Retinal pigment epithelial cell (primary cell): Measurements from ENCODE around the gene POLR1G.
A peak's percentile ranks its signal among the peaks of the same experiment; 100 is the strongest.

Source experiments
- DNase-seq: peaks from one replicate; pipeline ENCODE4 v3.0.0-alpha.2; 2010; ENCODE audit warnings: low read depth
- H3K4me3 ChIP-seq: 2 replicates; pipeline ENCODE4 v1.5.1; 2011; ENCODE audit warnings: mild to moderate bottlenecking, low read length, control low read depth, moderate library complexity
- CTCF ChIP-seq: conservative IDR thresholded peaks from 2 replicates; pipeline ENCODE4 v1.5.1; 2011; ENCODE audit warnings: low read depth, low read length, control low read depth, inconsistent platforms

Gene POLR1G

GRCh38 chr19:45400192-45400591 lies 6.3 kb upstream of the POLR1G start:
- TF ChIP-seq CTCF = no peak
- no peak for DNase-seq
- no peak overlapping the region for H3K4me3 ChIP-seq

- no peak for TF ChIP-seq CTCF
Observed at GRCh38 chr19:45401815-45402214, 4.6 kb upstream of the POLR1G start.

GRCh38 chr19:45402298-45403061 lies 4.0 kb upstream of the POLR1G start:
- peak overlapping the region; percentile 16 for H3K4me3 ChIP-seq
- no peak for DNase-seq
- peak; percentile 70 for TF ChIP-seq CTCF

More at GRCh38 chr19:45401815-45402214, 4.6 kb upstream of the POLR1G start:
- H3K4me3 ChIP-seq = no peak overlapping the region
- no peak for DNase-seq

GRCh38 chr19:45403272-45403671 lies 3.2 kb upstream of the POLR1G start:
- no peak for TF ChIP-seq CTCF
- peak overlapping the region; percentile 97 for H3K4me3 ChIP-seq
- no peak for DNase-seq

- H3K4me3 ChIP-seq = peak overlapping the region; percentile 97
- TF ChIP-seq CTCF = peak; percentile 87
- no peak for DNase-seq
Observed at GRCh38 chr19:45403781-45404556, 2.5 kb upstream of the POLR1G start.

- H3K4me3 ChIP-seq = peak within 1 kb of the TSS; percentile 97
- DNase-seq = peak; percentile 44
- no peak for TF ChIP-seq CTCF
Observed at GRCh38 chr19:45404557-45405434, 1.6 kb upstream of the POLR1G start, which contains the start of gene PPP1R13L. Gene PPP1R13L, minus strand, starts transcription at chr19:45405069. Its CDS starts 6,751 bp downstream, at chr19:45398318.
